ENCODE results near the gene CUL2.

Gene CUL2

DNA sequence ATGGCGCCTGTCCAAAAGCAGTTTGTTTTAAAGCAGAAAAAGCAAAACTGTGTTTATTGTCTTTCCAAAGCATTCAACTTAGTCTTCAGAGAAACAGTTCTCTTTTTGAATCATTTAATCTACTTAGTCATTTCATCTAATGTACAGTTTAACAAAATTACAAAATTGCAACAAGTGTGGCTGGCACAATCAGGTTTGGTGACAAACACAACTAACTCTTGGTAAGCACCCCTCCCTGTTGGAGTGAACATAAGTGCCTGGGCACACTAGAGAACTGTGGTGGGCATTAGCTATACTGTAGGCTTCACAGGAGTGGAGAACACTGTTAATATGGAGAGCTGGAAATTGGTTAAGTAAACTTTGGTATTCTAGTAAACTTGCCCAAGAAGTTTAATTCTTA, 43.4 kb upstream of the CUL2 start:
- Histone ChIP-seq H4K20me1 (ENCODE audit: control insufficient read depth, insufficient read depth, low read depth, low read length) (no peaks in the 10 kb centered on the region; the same call in 1 of the 2 replicates), H3K27me3 (ENCODE audit: control insufficient read depth, low read length) (no peaks in the 10 kb centered on the region), H3K4me1 (ENCODE audit: control insufficient read depth, low read length) (peaks cover 62% of the 10 kb centered on the region), H3K9me3 (ENCODE audit: control insufficient read depth, insufficient read depth, low read length) (no peaks in the 10 kb centered on the region), H3K4me2 (ENCODE audit: low read length) (no peak overlapping the region), H3K36me3 (ENCODE audit: control insufficient read depth, low read length) (peaks cover 4% of the 10 kb centered on the region; the same call in 1 of the 2 replicates), H3K9me2 (replicated peaks; ENCODE audit: control insufficient read depth, low read length) (no peaks in the 10 kb centered on the region), H3K27ac (ENCODE audit: low read depth, low read length) (no peak overlapping the region), H3K79me2 (ENCODE audit: control insufficient read depth, low read length) (peaks cover 80% of the 10 kb centered on the region), H3F3A (ENCODE audit: control insufficient read depth, insufficient read depth) (peaks cover 21% of the 10 kb centered on the region), H3K4me3 (ENCODE audit: low read length) (no peak overlapping the region)
- TF ChIP-seq, protein P1, sequence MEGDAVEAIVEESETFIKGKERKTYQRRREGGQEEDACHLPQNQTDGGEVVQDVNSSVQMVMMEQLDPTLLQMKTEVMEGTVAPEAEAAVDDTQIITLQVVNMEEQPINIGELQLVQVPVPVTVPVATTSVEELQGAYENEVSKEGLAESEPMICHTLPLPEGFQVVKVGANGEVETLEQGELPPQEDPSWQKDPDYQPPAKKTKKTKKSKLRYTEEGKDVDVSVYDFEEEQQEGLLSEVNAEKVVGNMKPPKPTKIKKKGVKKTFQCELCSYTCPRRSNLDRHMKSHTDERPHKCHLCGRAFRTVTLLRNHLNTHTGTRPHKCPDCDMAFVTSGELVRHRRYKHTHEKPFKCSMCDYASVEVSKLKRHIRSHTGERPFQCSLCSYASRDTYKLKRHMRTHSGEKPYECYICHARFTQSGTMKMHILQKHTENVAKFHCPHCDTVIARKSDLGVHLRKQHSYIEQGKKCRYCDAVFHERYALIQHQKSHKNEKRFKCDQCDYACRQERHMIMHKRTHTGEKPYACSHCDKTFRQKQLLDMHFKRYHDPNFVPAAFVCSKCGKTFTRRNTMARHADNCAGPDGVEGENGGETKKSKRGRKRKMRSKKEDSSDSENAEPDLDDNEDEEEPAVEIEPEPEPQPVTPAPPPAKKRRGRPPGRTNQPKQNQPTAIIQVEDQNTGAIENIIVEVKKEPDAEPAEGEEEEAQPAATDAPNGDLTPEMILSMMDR (IDR thresholded peaks at IDR 0.05; ENCODE audit: low read depth, low read length, poor library complexity, severe bottlenecking) = no peak
- no peak for TF ChIP-seq EZH2phosphoT487 (IDR thresholded peaks at IDR 0.05; ENCODE audit: borderline replicate concordance, low read length)

DNA sequence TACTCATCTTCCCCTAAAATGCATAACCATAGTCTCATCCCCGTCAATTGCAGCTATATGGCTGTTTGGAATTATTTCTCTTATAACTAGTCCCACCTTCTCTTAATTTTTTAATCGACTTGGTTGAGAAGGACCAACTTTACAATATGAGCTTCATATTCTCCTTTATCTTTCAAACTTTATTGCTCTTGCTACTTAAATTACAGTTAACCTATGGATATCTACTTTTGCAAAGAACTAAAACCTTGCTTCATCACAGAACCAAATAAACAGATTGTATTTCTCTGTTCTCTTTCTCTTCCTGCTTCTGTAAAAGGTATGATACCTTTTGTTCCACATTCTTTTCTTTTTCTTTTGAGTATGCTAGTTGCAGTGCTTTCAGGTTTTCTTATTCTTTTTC, 42.6 kb upstream of the CUL2 start:
- Histone ChIP-seq H3K4me2 (ENCODE audit: low read length) (peak overlapping the region; percentile 71), H3K9me3 (ENCODE audit: control insufficient read depth, insufficient read depth, low read length) (no peaks in the 10 kb centered on the region), H3K9me2 (replicated peaks; ENCODE audit: control insufficient read depth, low read length) (no peaks in the 10 kb centered on the region), H3K27me3 (ENCODE audit: control insufficient read depth, low read length) (no peaks in the 10 kb centered on the region), H4K20me1 (ENCODE audit: control insufficient read depth, insufficient read depth, low read depth, low read length) (no peaks in the 10 kb centered on the region; the same call in 1 of the 2 replicates), H3F3A (ENCODE audit: control insufficient read depth, insufficient read depth) (peaks cover 21% of the 10 kb centered on the region), H3K36me3 (ENCODE audit: control insufficient read depth, low read length) (peaks cover 9% of the 10 kb centered on the region; the same call in 1 of the 2 replicates), H3K4me3 (ENCODE audit: low read length) (peak overlapping the region; percentile 67), H3K4me1 (ENCODE audit: control insufficient read depth, low read length) (peaks cover 64% of the 10 kb centered on the region), H3K79me2 (ENCODE audit: control insufficient read depth, low read length) (peaks cover 84% of the 10 kb centered on the region), H3K27ac (ENCODE audit: low read depth, low read length) (peak overlapping the region; percentile 40; the same call in 1 of the 2 replicates)
- TF ChIP-seq EZH2phosphoT487 (IDR thresholded peaks at IDR 0.05; ENCODE audit: borderline replicate concordance, low read length) = no peak
- TF ChIP-seq, protein P1 (IDR thresholded peaks at IDR 0.05; ENCODE audit: low read depth, low read length, poor library complexity, severe bottlenecking) = no peak

DNA sequence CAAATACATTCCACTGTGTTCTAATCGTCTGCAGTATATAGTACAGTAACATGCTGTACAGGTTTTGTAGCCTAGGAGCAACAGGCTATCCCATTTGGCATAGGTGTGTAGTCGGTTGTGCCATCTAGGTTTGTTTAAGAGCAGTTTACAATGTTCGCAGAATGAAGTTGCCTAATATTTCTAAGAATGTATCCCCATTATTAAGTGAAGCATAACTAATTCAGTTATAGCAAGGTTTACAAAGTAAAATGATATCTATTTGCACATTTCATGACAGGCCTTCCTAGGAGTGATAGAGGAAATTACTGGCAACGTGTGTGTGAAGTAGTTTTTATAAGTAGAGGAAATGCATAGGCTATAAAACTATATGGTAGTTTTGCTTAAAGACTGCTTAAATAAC, 40.5 kb upstream of the CUL2 start:
- Histone ChIP-seq H3K4me3 (ENCODE audit: low read length) (peak overlapping the region; percentile 67), H3K36me3 (ENCODE audit: control insufficient read depth, low read length) (peaks cover 13% of the 10 kb centered on the region; the same call in 1 of the 2 replicates), H3K27me3 (ENCODE audit: control insufficient read depth, low read length) (no peaks in the 10 kb centered on the region), H3K79me2 (ENCODE audit: control insufficient read depth, low read length) (peaks cover 77% of the 10 kb centered on the region), H3K4me1 (ENCODE audit: control insufficient read depth, low read length) (peaks cover 60% of the 10 kb centered on the region), H3K27ac (ENCODE audit: low read depth, low read length) (peak overlapping the region; percentile 40), H3K9me3 (ENCODE audit: control insufficient read depth, insufficient read depth, low read length) (no peaks in the 10 kb centered on the region), H3F3A (ENCODE audit: control insufficient read depth, insufficient read depth) (peaks cover 23% of the 10 kb centered on the region), H3K9me2 (replicated peaks; ENCODE audit: control insufficient read depth, low read length) (no peaks in the 10 kb centered on the region), H3K4me2 (ENCODE audit: low read length) (peak overlapping the region; percentile 71), H4K20me1 (ENCODE audit: control insufficient read depth, insufficient read depth, low read depth, low read length) (no peaks in the 10 kb centered on the region)
- TF ChIP-seq, protein P1 (IDR thresholded peaks at IDR 0.05; ENCODE audit: low read depth, low read length, poor library complexity, severe bottlenecking) = no peak
- no peak for TF ChIP-seq EZH2phosphoT487 (IDR thresholded peaks at IDR 0.05; ENCODE audit: borderline replicate concordance, low read length)

Measured in DOHH2 (cell line).